NCI-H524 (cell line): ENCODE results near the gene BRF1.
"Not testable (repeated sequence)": the region's sequence is repeated elsewhere in the genome, so short reads cannot be mapped to it uniquely, and the experiment has no call there.

Experiments
- DNase-seq, 2 experiments: peaks; one replicate each; lab custom pipeline; 2025; lab: John Stamatoyannopoulos, UW

The BRF1 gene

DNA sequence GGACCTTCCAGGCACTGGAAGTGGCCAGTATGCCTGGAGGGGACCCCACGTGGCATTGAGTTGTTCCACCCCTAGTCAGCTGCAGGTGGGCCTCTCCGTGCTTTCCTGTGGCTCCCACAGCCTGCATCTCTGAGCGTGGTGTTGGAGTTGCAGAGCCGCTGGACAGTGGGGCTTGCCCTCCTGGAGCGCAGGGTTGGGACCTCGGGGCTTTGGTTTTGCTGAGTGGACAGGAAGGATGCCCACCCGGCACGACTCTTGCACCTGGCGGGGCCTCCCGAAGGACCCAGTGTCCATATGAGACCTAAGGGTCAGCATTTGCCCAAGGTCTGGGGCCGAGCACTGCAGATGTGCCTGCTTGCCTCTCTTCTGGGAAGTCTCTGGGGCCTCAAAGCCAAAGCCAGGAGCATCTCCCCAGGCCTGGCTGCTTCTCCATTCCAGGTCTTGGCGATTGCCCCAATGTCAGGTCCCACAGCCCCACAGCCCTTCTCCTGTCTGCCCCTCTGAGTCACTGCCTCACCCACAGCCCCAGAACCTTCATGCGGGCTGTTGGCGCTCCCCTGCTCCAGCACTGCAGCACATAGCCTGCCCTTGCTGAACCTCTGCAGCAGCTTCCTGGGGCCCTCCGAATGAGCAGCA lies 15.3 kb upstream of the BRF1 start:
- no peak for DNase-seq

DNA sequence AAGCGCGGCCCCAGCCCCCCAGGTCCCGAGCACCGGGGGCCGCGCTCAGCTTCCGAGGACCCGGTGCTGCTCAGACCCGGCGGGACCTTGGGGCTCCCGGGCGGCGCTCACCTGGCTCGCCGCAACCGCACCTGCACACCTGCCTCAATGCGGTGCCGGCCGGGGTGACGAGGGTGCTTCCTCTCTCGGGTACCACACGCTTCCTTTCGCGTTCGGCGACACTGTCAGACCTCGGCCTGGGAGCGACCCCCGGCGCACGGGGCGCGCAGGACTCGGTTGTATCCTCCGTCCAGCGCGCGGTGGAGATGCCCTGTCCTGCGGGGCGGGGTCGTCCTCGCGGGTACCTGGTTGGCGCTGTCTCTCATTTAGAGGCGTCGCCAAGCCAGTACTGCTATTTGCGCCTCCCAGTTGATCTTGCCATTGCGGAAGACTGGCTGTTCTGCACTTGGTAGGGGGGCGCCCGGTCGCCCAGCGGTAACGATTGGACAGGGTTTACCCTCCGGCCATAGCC lies 14.5 kb upstream of the BRF1 start:
- peak in 1 of 2 experiments; percentile 31 for DNase-seq

DNA sequence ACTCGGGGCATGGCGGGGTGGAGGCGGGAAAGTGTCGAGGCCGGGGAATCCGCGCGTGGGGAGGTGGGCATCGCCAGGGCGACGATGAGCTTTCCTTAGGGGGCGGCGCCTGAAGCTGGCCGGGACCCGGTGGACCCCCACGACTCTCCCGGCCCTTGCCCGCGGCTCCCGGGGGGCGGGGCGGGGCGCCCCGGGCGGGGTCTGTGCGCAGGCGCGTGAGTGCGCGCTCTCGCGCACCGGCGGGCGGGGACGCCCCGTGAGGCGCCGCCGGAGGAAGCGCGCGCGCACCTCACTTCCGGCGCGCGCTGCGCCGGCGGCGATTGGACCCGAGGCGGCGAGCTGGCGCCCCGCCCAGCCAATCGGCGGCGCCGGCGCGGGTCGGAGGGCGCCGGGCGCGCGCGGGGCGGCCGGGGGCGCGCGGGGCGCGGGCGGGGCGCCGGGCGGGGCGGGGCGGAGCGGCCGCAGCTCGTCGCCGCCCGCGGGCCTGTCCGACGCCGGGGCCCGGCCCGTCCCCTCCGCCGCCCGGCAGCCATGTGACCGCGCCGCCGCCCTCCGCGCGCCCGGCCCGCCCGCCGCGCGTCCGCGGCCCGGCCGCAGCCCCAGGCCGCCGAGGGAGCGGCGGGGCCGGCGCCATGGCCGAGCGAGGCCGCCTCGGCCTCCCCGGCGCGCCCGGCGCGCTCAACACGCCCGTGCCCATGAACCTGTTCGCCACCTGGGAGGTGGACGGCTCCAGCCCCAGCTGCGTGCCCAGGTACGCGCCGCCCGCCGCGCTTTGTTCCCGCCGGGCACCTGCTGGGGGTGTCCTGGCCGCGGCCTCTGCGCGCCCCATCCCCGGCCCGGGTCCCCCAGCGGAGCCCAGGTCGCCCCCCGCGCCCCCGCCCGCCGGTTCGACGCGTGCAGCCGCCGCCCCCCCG lies 13.7 kb upstream of the BRF1 start, which contains the start of gene PACS2:
Gene PACS2, plus strand, starts transcription at position 462 of the 914 bp plus-strand sequence. Its CDS starts 171 bp downstream, at position 633.
- peak; percentile 71 to 95 for DNase-seq

DNA sequence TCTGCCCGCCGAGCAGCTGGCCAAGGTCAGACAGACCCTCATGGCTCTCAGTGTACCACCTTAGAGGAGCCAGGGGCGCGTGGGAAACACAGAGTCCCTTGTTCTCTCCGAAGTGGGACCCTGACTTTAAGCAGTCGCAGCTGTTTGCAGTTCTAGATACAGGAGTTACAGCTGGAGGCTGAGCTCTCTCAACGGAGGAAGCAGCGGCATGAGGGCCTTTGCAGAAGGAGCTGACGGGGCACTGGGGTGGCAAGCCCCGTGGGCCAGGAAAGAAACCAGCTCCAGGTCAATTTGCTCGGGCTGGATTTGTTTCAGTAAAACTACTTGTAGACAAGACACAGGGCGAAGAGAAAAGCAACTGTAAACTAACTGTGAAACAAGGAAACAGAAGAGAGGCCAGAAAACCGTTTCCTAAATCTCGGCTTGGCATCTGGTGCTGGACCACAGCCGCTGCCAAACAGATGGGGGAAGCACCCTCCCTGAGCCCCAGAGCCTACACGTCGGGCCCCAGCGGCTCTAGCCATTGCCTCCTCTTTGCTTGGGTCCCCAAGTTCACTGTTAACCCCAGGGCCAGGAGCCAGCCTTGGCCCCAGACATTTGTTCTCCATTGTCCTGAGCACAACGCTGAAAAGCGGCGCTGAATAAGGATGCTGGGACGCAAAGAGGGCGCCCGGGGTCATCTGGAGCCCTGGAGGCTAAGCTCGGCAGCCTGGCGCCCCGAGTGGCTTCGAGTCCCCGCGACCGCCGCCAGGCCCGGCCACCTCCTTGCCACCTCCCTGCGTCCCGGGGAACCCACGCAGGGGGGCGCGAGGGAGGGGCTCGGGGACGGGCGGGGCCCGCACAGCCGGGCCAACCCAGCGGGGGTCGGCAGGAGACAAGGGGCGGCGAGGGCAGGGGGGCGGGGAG lies 12.8 kb upstream of the BRF1 start:
- peak; percentile 51 to 73 for DNase-seq

DNA sequence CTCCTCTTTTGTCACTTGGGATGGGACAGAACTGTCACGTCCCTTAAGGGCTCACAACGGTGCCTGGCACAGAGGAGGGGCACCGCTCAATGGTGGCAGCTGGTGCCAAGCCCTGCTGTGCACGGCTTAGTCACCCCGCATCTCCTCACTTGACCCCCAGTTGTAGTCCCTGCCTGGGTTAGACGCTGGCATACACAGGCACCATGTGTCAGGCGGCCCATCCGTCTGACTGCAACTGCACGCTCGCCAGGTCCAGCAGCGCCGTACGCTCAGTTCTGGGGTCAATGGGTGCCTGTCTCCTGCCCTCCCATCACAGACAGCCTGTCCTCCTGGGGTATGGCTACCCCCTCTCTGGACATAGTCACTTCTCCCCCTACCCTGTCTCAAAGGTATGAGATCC lies 12.2 kb upstream of the BRF1 start:
- no peak for DNase-seq

DNA sequence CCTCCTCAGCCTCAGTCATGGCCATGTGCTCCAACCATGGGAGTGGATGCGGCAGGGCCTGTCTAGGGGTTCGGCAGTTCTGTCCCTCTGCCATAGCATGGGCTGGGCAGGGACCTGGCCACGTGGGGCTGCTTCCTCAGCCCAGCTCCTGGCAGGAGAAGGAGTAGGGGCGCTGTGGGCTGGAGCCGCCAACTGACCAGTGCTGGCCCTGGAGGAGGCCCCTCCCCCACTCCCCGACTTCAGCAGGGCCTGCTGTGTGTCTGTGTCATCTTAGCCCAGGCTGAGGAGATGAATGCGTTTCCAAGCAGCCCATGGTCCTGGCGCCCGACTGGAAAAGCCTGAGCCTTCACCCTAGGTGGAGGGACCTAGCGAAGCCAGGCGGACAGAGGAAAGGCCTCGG lies 11.0 kb upstream of the BRF1 start:
- DNase-seq = no peak

DNA sequence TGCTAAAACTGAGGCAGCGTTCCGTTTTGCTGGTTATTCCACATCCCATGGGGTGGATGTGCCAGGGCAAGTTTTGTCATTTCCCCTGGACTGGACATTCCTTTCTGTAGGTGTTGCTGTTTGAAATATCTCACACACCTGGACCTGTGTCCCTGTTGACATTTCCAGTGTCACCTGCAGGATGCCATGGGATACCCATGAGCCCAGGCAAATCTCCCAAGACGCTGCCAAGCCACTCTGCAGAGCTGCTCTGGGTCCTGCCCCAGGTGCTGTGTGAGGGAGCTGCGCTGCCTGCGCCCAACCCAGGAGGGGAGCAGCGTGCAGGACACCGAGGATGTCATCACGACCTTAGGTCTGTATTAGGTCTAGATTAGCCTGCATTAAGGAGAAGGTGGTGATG lies 8.6 kb upstream of the BRF1 start:
- DNase-seq = no peak

DNA sequence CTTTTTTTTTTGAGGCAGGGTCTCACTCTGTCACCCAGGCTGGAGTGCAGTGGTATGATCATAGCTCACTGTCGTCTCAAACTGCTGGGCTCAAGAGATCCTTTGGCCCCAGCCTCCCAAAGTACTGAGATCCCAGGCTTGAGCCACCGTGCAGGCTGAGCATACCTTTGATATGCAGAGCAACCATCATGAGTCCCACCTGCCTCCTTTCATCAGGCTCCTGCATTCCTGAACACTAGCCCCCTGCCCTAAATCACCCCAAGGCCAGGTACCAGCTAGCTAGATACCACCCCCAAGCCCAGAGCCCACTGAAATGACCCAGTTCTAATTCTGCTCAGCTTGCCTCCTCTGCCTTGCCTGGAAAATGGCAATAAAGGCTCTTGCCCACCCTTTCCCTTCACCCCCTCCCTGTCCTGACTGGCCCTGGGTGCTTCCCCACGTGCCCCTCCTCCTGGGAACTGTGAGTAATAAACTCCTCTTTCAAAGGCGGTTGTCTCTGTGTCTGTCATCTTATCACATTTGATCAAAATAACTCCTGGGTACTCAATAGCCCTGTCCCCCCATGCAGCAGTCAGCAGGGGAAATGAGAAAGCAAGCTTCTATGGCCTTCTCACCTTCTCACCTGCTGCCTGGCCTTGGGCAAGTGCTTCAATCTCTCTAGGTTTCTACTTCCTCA lies 6.4 kb upstream of the BRF1 start:
- DNase-seq = no peak

DNA sequence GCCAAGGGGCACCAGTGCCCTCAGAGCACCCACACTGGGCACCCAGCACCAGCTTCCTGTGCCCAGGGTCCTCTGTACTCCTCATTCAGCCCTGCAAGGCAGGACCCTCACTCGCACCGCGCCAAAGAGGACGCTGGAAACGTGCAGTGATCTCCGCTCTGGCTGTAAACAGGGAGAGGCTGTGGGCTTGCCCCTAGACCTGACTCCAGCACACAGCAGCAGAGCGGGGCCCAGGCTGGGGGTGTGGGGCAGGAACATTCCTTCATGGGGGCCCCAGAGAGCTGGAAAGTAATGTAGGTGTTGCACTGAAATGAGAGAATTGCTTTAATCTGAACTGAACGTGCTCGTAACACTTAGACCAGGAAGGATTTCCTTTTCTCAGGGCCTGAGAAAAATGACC lies 5.0 kb upstream of the BRF1 start:
- no peak for DNase-seq

DNA sequence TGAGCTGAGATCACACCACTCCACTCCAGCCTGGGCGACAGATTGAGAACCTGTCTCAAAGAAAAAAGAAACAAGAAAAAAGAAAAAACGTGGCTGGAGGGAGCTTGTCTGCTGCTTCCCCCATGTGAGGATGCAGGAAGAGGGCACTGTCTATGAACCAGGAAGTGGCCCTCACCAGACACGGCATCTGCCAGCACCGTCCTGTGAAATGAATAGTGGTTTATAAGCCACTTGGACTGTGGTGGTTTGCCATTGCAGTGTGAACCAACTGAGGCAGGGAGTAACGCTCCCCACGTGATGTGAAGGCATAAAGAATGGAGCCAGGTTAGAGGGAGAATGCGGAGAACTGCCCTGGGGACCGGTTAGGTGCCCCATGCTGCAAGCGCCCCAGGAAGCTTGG lies 4.5 kb upstream of the BRF1 start:
- DNase-seq = no peak

DNA sequence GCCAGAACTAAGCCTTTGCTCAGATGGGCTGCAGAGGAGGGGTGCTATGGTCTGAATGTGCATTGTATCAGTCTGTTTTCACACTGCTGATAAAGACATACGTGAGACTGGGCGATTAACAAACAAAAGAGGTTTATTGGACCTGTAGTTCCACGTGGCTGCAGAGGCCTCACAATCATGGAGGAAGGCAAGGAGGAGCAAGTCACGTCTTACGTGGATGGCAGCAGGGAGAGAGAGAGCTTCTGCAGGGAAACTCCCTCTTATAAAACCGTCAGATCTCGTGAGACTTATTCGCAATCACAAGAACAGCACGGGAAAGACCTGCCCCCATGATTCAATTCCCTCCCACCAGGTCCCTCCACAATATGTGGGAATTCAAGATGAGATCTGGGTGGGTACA lies 3.8 kb upstream of the BRF1 start:
- no peak for DNase-seq

DNA sequence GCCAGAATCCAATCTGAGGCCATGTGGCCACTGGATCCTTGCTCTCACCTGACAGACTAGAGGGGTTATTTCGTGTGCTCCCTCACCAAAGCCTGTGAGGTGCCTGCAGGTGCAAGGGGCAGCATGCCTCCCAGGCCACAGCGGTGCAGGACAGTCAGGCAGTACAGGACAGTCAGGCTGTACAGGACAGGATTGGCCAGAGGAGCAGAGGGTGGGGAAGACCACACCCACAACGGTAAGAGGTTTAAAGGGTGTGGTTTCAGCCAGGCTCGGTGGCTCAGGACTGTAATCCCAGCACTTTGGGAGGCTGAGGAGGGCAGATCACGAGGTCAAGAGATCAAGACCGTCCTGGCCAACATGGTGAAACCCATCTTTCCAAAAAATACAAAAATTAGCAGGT lies 3.1 kb upstream of the BRF1 start:
- DNase-seq = no peak

DNA sequence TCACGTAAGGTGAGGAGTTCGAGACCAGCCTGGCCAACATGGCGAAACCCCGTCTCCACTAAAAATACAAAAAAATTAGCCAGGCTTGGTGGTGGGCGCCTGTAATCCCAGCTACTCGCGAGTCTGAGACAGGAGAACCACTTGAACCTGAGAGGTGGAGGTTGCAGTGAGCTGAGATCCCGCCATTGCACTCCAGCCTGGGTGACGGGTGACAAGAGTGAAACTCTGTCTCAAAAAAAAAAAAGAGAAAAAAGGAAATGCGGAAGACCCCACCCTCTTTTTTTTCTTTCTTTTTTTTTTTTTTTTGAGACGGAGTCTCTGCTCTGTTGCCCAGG lies 1.1 kb upstream of the BRF1 start:
- DNase-seq = not testable (repeated sequence)

DNA sequence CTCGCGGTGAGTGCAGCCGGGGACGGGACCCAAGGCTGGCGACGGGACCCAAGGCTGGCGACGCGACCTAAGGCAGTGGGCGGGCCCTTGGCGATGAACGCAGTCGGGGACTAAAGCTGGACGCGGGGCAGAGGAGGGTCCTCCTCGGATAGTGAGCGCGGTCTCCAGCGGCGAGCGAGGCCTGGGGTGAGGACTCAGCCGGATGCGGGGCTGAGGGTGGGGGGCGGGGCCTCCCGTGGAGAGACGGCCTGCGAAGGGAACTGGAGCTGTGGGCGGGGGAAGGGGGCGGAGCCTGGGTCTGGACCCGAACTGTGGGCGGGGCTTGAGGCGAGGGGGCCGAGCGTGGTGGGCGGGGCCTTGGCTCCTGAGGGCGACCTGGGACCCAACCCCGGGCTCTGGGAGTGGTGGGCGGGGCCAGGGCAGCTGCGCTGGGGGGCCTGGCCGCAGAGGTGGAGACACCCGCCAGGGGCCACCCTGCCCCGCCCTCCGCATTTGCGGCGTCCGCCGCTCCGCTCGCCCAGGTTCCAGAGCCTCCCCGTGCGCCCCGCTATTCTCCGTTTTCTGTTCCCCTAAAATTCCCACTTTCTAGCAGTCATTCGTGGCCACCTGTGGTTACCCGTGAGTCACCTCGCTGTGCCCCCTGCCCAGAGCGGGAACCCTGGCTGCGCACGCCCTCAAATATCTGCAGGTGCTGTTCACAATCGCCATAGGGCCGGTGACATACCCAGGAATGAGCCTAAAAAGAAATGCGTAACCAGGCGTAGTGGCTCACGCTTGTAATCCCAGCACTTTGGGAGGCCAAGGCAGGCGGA lies 508 bp upstream of the BRF1 start:
- DNase-seq = peak; percentile 98 to 99

DNA sequence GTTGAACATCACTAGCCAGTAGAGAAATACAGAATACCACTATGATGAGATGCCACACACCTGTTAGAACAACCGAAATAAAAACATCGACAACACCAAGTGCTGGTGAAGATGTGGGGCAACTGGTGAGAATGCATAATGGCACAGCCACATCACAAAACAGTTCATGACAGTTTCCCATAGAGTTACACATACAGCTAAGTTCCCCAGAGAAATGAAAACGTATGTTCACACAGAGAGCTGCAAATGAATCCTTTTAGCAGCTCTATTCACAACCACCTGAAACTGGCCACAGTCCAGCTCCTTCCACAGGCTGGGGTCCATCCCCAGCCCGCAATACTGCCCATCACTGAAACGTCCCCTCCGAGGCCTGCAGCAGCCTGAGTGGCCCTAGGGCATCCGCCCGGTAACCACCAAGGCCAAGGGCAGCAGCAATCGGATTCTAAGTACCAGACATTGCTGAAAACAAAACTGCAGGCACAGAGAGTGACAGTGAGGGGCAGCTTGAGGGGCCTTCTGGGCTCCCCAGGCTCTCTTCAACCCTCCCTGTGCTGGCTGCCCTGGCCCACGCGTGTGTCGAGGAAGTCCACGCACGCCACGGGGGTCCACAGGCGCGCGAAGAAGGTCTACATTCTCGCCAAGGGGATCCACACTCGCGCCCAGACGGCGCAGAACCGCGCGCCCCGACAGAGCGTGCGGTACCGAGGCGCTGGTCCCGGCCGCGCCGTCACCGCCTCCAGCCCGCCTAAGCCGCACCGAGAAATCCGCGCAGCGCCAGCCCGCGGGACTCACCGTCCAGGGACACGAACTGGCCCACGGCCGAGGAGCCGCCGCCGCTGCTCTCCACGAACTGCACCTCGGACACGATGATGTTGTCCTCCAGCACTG lies 903 bp downstream of the BRF1 start:
- peak in 1 of 2 experiments; percentile 53 for DNase-seq

DNA sequence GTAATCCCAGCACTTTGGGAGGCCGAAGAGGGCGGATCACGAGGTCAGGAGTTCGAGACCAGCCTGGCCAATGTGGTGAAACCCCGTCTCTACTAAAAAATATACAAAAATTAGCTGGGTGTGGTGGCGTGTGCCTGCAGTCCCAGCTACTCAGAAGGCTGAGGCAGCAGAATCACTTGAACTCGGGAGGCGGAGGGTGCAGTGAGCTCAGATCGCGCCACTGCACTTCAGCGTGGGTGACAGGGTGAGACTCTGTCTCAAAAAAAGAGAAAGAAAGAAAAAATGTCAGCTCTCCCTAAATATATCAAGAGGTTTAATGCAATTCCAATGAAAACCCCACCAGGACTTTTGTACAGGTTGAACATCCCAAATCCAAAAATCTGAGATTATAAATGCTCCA lies 3.5 kb downstream of the BRF1 start:
- not testable (repeated sequence) for DNase-seq

DNA sequence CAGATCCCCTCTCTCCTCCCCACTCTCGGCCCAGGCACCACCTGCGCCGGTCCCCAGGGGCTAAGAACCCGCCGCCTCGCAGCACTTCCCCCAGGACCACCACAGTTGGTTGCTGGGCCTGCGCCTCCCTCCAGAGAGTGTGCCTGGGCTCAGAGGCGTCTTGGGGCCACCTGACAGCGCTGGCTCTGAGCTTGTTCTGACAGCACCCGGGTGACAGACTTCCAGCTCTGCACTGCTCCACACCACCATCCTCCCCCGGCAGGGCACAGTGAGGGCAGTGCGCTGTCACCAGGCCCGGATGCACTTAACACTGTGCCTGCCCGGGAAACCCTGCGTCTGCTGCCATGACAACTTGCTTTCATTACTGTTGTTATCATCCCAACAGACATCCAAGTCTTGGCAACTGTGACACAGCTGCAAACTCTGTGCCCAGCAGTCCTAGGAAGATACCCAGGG lies 6.6 kb downstream of the BRF1 start:
- peak in 1 of 2 experiments; percentile 49 for DNase-seq

DNA sequence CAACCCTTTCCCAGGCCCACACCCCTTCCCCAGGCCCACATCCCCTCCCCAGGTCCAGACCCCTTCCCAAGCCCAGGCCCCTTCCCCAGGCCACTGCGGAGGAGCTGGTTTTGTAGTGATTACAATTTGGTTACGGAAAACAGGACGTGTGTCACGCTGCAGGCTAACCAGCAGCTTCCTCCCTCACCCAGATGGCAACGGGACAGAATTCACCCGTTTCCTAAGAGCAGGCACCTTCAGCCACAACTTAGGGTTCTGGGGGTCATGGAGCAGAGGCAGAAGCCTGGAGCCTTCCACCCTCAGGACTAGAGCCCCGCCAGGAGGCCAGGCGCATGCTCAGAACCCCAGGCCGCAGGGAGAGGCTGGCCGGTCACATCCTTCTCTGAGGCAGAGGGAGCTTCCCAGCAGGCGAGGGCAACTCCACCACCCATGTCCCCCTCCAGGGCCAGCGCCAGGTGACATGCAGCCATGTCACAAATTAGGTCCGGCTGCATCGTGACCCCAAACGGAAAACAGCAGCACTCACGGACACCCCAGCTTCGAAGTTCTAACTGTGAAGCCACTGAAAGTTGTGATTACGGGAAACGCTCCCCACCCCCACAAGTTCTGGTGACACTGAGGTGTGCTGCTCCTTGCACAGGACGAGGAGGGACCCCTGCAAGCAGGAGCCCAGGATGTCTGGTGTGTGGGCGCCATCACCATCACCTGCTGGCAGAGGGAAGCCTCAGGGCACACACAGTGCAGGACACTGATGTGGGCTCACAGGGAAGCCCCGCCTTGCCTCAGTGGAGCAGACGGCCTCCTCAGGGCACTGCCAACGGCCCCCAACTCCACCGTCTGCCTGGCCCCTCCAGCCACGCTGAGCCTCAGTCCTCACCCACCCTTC lies 7.7 kb downstream of the BRF1 start:
- no peak for DNase-seq
